Measurements from ENCODE around the gene SFN. TPM values are rescaled to one million over a fixed set of nuclear protein-coding genes. Genes with fewer than 3 reads are reported as not detected.
A peak's percentile ranks its signal among the peaks of the same experiment; 100 is the strongest.

The SFN gene
- total and polyA plus RNA-seq, 2 of the 13 experiments (the other 11 are each of a cell fraction or from before 2014, with no cell fraction given) = 4.3 to 5.6 TPM

DNA sequence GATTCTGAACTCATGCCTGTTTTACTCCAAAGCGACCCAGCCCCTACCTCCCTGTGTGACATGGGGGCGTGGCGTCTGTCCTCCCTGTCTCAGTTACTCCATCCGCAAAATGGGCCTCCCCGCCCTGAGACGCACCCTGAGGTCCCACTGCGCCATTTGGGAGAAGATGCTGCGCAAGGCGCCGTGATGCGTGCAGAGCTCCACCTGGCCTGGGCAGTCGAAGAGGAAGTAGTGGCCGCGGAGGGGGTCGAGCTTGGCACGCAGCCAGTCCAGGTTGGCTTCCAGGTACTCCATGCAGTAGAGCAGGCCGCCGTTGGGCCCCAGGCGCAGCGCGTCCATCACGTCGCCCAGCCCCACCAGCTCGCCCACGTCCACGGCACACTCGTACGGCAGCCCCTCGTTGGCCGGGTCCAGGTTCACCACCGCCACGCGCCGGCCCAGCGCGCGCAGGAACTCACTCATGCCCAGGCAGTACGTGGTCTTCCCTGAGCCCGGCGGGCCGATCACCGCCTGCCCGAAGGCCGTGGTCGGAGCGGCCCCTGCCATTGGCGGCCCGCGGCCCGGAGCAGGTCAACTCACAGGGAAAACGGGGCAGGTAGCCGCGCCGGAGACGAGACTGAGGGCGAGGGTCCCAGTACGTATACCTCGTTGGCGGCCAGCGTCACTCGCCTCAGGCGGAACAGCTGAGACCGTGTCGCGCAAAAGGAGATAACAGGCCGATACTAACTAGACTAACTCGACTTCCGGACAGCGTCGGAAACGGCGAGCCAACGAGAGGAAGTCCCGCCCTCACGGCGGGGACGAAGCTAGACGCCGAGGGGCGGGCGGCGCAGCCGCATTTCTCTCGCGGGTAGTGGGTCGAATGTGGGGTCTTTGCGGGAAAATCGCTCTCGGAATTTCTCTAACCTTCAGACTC is 26.9 kb downstream of the SFN start, which contains the start of gene GPN2 (continued):
- TF ChIP-seq, protein P1, sequence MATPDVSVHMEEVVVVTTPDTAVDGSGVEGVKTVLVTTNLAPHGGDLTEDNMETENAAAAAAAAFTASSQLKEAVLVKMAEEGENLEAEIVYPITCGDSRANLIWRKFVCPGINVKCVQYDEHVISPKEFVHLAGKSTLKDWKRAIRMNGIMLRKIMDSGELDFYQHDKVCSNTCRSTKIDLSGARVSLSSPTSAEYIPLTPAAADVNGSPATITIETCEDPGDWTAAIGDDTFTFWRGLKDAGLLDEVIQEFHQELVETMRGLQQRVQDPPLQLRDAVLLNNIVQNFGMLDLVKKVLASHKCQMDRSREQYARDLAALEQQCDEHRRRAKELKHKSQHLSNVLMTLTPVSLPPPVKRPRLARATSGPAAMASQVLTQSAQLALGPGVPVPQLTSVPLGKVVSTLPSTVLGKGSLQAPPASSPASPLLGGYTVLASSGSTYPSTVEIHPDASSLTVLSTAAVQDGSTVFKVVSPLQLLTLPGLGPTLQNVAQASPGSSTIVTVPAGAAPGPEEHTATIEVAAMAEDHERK (CRISPR knock-in tag; IDR thresholded peaks at IDR 0.05; ENCODE audit: low read depth) = peak; percentile 71
- TF ChIP-seq ZNF430 (CRISPR knock-in tag; IDR thresholded peaks at IDR 0.05) = 0 out of 2 replicates have a peak, but pooled peaks have one; percentile 75
- TF ChIP-seq ZNF660 (CRISPR knock-in tag; IDR thresholded peaks at IDR 0.05; ENCODE audit: borderline replicate concordance, low read depth) = no peak; the same call in 1 of the 2 replicates
- TF ChIP-seq, protein P2, sequence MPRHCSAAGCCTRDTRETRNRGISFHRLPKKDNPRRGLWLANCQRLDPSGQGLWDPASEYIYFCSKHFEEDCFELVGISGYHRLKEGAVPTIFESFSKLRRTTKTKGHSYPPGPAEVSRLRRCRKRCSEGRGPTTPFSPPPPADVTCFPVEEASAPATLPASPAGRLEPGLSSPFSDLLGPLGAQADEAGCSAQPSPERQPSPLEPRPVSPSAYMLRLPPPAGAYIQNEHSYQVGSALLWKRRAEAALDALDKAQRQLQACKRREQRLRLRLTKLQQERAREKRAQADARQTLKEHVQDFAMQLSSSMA (CRISPR knock-in tag; IDR thresholded peaks at IDR 0.05) = peak; percentile 94; the same call in 1 of the 2 replicates
- TF ChIP-seq ZBTB21 (CRISPR knock-in tag; IDR thresholded peaks at IDR 0.05) = no peak
- TF ChIP-seq, protein P3, sequence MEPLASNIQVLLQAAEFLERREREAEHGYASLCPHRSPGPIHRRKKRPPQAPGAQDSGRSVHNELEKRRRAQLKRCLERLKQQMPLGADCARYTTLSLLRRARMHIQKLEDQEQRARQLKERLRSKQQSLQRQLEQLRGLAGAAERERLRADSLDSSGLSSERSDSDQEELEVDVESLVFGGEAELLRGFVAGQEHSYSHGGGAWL (CRISPR knock-in tag; IDR thresholded peaks at IDR 0.05) = no peak
- TF ChIP-seq, protein P4, sequence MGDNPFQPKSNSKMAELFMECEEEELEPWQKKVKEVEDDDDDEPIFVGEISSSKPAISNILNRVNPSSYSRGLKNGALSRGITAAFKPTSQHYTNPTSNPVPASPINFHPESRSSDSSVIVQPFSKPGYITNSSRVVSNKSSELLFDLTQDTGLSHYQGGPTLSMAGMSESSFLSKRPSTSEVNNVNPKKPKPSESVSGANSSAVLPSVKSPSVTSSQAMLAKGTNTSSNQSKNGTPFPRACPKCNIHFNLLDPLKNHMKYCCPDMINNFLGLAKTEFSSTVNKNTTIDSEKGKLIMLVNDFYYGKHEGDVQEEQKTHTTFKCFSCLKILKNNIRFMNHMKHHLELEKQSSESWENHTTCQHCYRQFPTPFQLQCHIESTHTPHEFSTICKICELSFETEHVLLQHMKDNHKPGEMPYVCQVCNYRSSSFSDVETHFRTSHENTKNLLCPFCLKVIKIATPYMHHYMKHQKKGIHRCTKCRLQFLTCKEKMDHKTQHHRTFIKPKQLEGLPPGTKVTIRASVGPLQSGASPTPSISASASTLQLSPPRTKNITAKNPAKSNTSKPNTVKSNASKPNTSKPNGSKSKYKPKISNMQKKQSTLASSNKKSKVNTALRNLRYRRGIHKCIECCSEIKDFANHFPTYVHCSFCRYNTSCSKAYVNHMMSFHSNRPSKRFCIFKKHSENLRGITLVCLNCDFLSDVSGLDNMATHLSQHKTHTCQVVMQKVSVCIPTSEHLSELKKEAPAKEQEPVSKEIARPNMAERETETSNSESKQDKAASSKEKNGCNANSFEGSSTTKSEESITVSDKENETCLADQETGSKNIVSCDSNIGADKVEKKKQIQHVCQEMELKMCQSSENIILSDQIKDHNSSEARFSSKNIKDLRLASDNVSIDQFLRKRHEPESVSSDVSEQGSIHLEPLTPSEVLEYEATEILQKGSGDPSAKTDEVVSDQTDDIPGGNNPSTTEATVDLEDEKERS (CRISPR knock-in tag; IDR thresholded peaks at IDR 0.05) = no peak
- TF ChIP-seq, protein P5, sequence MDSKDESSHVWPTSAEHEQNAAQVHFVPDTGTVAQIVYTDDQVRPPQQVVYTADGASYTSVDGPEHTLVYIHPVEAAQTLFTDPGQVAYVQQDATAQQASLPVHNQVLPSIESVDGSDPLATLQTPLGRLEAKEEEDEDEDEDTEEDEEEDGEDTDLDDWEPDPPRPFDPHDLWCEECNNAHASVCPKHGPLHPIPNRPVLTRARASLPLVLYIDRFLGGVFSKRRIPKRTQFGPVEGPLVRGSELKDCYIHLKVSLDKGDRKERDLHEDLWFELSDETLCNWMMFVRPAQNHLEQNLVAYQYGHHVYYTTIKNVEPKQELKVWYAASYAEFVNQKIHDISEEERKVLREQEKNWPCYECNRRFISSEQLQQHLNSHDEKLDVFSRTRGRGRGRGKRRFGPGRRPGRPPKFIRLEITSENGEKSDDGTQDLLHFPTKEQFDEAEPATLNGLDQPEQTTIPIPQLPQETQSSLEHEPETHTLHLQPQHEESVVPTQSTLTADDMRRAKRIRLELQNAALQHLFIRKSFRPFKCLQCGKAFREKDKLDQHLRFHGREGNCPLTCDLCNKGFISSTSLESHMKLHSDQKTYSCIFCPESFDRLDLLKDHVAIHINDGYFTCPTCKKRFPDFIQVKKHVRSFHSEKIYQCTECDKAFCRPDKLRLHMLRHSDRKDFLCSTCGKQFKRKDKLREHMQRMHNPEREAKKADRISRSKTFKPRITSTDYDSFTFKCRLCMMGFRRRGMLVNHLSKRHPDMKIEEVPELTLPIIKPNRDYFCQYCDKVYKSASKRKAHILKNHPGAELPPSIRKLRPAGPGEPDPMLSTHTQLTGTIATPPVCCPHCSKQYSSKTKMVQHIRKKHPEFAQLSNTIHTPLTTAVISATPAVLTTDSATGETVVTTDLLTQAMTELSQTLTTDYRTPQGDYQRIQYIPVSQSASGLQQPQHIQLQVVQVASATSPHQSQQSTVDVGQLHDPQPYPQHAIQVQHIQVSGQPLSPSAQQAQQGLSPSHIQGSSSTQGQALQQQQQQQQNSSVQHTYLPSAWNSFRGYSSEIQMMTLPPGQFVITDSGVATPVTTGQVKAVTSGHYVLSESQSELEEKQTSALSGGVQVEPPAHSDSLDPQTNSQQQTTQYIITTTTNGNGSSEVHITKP (CRISPR knock-in tag; IDR thresholded peaks at IDR 0.05; ENCODE audit: low read depth) = no peak; the same call in 1 of the 2 replicates
- 0 out of 2 replicates have a peak, but pooled peaks have one; percentile 38 for TF ChIP-seq PITX1 (CRISPR knock-in tag; IDR thresholded peaks at IDR 0.05)
- no peak for TF ChIP-seq CBX1 (IDR thresholded peaks at IDR 0.05; ENCODE audit: low read depth)
- TF ChIP-seq ZFP36L2 (CRISPR knock-in tag; IDR thresholded peaks at IDR 0.05) = 0 out of 2 replicates have a peak, but pooled peaks have one; percentile 80
- TF ChIP-seq, protein P6, sequence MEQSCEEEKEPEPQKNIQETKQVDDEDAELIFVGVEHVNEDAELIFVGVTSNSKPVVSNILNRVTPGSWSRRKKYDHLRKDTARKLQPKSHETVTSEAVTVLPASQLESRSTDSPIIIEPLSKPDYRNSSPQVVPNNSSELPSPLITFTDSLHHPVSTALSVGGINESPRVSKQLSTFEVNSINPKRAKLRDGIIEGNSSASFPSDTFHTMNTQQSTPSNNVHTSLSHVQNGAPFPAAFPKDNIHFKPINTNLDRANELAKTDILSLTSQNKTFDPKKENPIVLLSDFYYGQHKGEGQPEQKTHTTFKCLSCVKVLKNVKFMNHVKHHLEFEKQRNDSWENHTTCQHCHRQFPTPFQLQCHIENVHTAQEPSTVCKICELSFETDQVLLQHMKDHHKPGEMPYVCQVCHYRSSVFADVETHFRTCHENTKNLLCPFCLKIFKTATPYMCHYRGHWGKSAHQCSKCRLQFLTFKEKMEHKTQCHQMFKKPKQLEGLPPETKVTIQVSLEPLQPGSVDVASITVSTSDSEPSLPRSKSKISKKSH (CRISPR knock-in tag; IDR thresholded peaks at IDR 0.05; ENCODE audit: borderline replicate concordance) = peak; percentile 65; the same call in 1 of the 2 replicates
- no peak for TF ChIP-seq HOXA7 (CRISPR knock-in tag; IDR thresholded peaks at IDR 0.05)
- peak; percentile 96 for TF ChIP-seq ZNF629 (CRISPR knock-in tag; conservative IDR thresholded peaks at IDR 0.05)
- no peak for TF ChIP-seq NR3C1 (CRISPR knock-in tag; IDR thresholded peaks at IDR 0.05)
- peak; percentile 92 for TF ChIP-seq KMT2B (CRISPR knock-in tag; IDR thresholded peaks at IDR 0.05)

Measured in HepG2 (cell line).